ENCODE data around the gene CD63. TPM values are rescaled to one million over a fixed set of nuclear protein-coding genes. Genes with fewer than 3 reads are reported as not detected.

The CD63 gene
- total RNA-seq, 3 donors from 2014 or later, result 540 to 910 (median 777) TPM

DNA sequence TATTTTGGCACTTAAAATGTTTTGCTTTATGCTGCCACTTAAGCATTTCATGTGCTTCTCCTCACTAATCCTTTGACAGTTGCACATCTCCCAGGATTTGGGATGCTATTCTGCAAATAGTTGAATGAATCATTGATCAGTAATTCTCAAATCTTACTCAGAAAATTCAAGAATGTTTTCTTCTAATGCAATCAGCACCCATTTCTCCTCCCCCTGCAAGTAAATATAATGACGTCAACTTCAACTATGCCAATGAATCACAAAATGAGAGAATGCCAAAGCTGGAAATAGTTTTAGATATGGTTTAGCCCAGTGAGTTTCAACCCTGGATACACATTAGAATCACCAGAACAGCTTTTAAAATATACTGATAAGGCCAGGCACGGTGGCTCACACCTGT is 15.1 kb downstream of the CD63 start:
- Histone ChIP-seq H3K27me3 (no peaks in the 10 kb centered on the region), H3K9me3 (no peaks in the 10 kb centered on the region), H3K4me1 (peaks cover 8 to 14% of the 10 kb centered on the region in 2 donors), H3K27ac (no peak overlapping the region), H3K36me3 (no peaks in the 10 kb centered on the region), H3K4me3 (no peak overlapping the region)
- DNase-seq (ENCODE audit: low spot score in 2 of 2), result no peak
- TF ChIP-seq, protein P1, sequence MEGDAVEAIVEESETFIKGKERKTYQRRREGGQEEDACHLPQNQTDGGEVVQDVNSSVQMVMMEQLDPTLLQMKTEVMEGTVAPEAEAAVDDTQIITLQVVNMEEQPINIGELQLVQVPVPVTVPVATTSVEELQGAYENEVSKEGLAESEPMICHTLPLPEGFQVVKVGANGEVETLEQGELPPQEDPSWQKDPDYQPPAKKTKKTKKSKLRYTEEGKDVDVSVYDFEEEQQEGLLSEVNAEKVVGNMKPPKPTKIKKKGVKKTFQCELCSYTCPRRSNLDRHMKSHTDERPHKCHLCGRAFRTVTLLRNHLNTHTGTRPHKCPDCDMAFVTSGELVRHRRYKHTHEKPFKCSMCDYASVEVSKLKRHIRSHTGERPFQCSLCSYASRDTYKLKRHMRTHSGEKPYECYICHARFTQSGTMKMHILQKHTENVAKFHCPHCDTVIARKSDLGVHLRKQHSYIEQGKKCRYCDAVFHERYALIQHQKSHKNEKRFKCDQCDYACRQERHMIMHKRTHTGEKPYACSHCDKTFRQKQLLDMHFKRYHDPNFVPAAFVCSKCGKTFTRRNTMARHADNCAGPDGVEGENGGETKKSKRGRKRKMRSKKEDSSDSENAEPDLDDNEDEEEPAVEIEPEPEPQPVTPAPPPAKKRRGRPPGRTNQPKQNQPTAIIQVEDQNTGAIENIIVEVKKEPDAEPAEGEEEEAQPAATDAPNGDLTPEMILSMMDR (IDR thresholded peaks at IDR 0.05), result no peak
- no peak for TF ChIP-seq POLR2AphosphoS5 (IDR thresholded peaks at IDR 0.05)
- no peak for TF ChIP-seq POLR2A (IDR thresholded peaks at IDR 0.05)
- intact Hi-C loops (cut with DNase I; ENCODE audit: low total_unique reads), result no loop called here

DNA sequence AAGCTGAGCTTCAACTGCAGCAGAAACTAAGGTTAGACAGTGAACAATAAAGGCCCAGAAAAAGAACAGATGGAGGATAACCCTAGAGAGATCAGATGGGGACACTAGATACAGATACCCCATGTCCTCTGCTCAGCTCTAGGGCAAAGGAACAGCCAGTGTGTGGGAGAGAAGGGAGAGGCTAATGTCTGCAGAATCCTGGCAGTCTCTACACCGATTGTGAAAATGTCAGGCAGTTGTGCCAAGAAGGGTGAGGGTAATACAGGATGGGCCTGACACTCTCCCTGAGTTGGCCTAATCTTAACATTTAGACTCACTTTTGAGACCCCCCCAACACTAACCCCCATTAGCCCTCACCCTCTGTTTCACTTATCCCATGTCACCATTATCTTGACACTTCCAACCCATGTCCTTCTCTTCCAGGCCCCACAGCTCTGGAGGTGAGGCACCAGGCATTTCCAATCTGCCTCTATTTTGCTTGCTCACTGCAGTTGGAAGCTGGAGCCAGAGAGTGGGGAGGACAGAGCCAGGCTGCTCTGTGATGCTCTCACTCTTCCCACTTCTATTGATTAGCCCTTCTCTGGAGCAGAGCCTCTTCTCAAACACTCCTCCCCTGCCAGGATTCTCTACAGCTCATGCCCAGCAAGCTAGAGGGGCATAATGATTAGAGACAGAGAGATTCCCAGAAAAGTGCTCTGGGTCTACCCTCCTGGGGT is 16.0 kb downstream of the CD63 start:
- H3K4me3 ChIP-seq, result no peak overlapping the region
- H3K27me3 ChIP-seq, result no peaks in the 10 kb centered on the region
- H3K9me3 ChIP-seq, result no peaks in the 10 kb centered on the region
- intact Hi-C loops (cut with DNase I; ENCODE audit: low total_unique reads), result no loop called here
- TF ChIP-seq, protein P1 (IDR thresholded peaks at IDR 0.05), result no peak
- TF ChIP-seq POLR2A (IDR thresholded peaks at IDR 0.05) (no peak), POLR2AphosphoS5 (IDR thresholded peaks at IDR 0.05) (no peak)
- no peak for DNase-seq (ENCODE audit: low spot score in 2 of 2)
- H3K27ac ChIP-seq, result peak overlapping the region in 1 of 2 donors; percentile 14
- H3K36me3 ChIP-seq, result no peaks in the 10 kb centered on the region
- H3K4me1 ChIP-seq, result peaks cover 5 to 12% of the 10 kb centered on the region in 2 donors

DNA sequence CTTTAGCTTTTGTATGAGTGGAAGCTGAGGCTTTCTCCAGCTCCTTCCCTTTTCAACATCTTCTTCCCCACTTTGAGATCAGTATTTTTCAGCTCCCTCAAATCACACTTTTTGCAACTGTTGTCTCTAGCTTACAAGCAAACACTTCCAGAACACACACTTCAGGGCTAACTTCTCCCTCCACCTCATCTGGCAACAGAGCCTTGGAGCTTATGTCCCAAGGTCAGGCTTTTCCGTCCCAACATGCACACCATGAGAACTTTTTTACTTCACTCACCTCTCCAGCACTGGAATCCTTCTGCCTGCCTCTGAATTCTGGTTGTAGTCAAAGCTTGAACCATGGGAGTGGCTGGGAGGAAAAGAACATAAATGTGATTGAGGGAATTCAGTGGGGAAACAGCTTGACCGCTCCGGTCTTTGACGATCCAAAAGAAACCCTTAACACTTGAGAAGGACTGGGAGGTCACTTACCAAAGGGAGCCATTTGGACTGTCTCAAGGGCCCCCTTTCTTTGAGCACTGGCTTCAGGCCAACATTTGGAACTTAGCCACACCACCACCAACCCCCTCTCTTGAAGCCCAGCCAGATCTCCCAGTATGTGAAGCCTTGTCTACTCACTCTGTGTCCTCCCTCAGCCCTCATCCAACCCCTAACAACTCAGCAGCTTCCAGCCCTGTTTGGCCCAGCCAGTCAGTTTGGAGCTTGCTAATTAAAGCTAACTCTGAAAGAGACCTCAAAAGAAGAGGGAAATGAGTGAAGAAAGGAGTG is 16.8 kb downstream of the CD63 start:
- H3K36me3 ChIP-seq, result no peaks in the 10 kb centered on the region
- peak overlapping the region in 1 of 2 donors; percentile 14 for H3K27ac ChIP-seq
- H3K9me3 ChIP-seq, result no peaks in the 10 kb centered on the region
- no peaks in the 10 kb centered on the region for H3K27me3 ChIP-seq
- H3K4me3 ChIP-seq, result no peak overlapping the region
- no peak for DNase-seq (ENCODE audit: low spot score in 2 of 2)
- peaks cover 3 to 4% of the 10 kb centered on the region in 2 donors for H3K4me1 ChIP-seq
- no peak for TF ChIP-seq POLR2A (IDR thresholded peaks at IDR 0.05)
- TF ChIP-seq, protein P1 (IDR thresholded peaks at IDR 0.05), result no peak
- no peak for TF ChIP-seq POLR2AphosphoS5 (IDR thresholded peaks at IDR 0.05)
- intact Hi-C loops (cut with DNase I; ENCODE audit: low total_unique reads), result no loop called here

DNA sequence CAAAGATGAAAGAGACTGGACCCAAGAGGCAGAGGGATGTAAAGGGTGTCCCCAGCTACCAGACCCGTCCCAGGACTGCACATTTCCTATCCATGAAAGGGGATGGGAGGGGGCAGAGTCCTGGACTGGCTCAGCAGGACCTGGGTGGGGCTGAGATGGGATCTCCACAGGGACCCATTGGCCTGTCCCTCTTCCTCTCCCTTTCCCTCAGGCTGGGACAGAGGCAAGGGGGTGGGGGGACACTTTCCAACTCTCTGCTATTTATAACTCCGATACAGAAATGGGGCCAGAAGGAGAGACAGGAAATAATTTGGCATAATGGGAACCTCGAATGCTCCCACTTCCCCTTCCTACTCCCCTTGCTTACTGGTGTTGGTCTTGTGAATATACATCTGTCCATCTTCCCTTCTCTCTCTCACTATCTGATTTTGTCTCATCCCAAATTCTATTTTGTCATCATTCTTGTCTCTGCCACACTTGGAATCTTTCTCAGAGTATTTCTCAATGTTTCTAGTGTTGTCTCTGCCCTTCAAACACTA is 20.0 kb downstream of the CD63 start:
- no peaks in the 10 kb centered on the region for H3K9me3 ChIP-seq
- no peak overlapping the region for H3K27ac ChIP-seq
- H3K36me3 ChIP-seq, result no peaks in the 10 kb centered on the region
- no peaks in the 10 kb centered on the region for H3K27me3 ChIP-seq
- peaks cover 0 to 4% of the 10 kb centered on the region in 2 donors for H3K4me1 ChIP-seq
- TF ChIP-seq POLR2AphosphoS5 (IDR thresholded peaks at IDR 0.05), result no peak
- no peak for TF ChIP-seq POLR2A (IDR thresholded peaks at IDR 0.05)
- TF ChIP-seq, protein P1 (IDR thresholded peaks at IDR 0.05), result no peak
- no peak for DNase-seq (ENCODE audit: low spot score in 2 of 2)
- intact Hi-C loops (cut with DNase I; ENCODE audit: low total_unique reads), result no loop called here
- peak overlapping the region; percentile 49 to 86 (median 68) for H3K4me3 ChIP-seq

Measured in breast epithelium (tissue), 4 donors.